ENCODE results near the gene DMBT1.

The DMBT1 gene

DNA sequence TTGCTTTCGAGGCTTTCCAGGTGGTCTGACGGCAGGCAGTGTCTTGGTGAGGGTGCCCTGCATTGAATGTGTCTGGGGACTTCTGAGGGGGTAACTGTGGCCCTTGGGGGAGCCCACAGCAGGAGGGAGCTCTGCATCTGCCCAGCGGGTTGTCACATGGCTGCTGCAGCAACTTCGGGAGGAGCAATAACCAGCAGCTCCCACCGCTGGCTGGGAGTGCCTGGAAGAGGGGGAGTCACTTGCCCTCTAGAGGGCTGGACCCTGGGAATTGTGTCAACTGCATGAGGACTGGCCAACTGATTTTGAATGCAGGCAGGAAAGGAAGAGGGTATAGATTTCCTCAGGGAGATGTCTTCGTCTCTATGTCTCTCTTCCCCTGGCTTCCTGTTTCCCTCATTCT, 112.7 kb downstream of the DMBT1 start:
- peak; percentile 25 for DNase-seq (ENCODE audit: low spot score)

GRCh38 chr10:122673731-122674130, 113.2 kb downstream of the DMBT1 start:
- DNase-seq (ENCODE audit: low spot score) = no peak

GRCh38 chr10:122674781-122675180, 114.2 kb downstream of the DMBT1 start:
- DNase-seq (ENCODE audit: low spot score) = no peak

- no peak for DNase-seq (ENCODE audit: low spot score)
Measured at GRCh38 chr10:122675278-122675677, 114.7 kb downstream of the DMBT1 start.

- DNase-seq (ENCODE audit: low spot score) = peak; percentile 17
Measured at GRCh38 chr10:122678266-122678665, 117.7 kb downstream of the DMBT1 start.

DNA sequence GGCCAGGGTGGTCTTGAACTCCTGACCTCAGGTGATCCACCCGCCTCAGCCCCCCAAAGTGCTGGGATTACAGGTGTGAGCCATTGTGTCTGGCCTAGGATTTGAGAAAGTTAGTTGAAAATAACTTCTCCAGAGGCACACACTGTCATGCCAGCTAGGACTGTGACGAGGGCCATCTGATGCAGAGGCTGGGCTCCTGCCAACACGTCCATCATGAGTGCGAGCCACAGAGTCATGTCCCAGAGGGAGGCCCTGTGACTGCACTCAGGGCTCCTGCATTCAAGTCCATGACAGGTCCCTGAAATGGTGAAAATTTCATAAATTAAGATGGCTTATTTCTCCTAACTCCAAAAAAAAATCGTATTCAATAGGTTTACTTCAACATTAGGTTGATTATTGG, 122.0 kb downstream of the DMBT1 start:
- DNase-seq (ENCODE audit: low spot score) = no peak

DNA sequence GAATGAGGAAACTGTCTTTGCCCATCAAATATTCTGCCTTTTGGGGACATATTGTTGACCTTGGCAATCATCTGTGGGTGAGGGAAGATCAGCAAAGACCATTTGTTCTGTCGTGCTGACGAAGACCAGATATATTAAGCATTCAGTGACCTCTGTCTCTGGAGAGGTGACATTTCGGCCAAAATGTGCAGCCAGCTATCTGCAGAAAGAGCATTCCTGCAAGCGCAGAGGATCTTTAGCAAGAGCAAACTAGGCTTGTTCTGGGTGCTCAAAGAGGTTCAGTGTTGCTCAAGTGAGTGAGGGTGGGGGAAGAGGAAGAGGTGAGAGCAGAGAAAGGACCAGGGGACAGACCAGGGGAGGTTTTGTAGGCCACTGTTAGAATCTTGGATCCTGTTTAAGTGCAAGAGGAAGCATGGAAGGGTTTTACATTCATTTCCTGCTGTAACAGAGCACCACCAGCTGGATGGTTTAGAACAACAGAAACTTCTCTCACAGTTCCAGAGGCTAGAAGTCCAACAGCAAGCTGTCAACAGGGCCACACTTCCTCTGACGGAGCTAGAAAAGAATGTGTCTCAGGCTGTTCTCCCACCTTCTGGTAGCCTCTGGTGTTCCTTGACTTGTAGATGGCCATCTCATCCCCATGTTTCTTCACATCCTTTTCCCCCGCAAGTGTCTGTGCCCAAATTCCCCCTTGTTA, 127.9 kb downstream of the DMBT1 start:
- no peak for DNase-seq (ENCODE audit: low spot score)

- DNase-seq (ENCODE audit: low spot score) = no peak
Measured at GRCh38 chr10:122689146-122689820, 128.7 kb downstream of the DMBT1 start.

DNA sequence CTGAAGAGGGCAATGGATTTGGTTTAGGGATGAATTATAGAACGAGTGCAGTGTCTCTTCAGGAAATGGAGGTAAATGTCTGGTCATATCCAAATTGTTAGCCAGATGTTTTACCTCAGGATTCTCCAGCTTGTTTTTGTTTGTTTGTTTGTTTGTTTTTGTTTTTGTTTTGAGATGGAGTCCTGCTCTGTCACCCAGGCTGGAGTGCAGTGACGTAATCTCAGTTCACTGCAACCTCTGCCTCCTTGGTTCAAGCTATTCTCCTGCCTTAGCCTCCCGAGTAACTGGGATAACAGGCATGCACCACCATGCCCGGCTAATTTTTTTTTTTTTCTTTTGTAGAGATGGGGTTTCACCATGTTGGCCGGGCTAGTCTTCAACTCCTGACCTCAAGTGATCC, 132.2 kb downstream of the DMBT1 start:
- DNase-seq (ENCODE audit: low spot score) = no peak
